HFFc6 (cell line): ENCODE data around the gene ZNRF3. TPM values are rescaled to one million over a fixed set of nuclear protein-coding genes. Genes with fewer than 3 reads are reported as not detected.

Experiments
- DNase-seq: peaks from one replicate; pipeline ENCODE4 v3.0.0-alpha.2; 2018
- H3K27ac Mint-ChIP-seq: 2 replicates; pipeline ENCODE4 v1.8.0; 2020; ENCODE audit warnings: mild to moderate bottlenecking, mixed read lengths
- H3K27me3 Mint-ChIP-seq: 2 replicates; pipeline ENCODE4 v1.8.0; 2021; ENCODE audit warnings: mild to moderate bottlenecking, moderate library complexity, mixed read lengths; ENCODE audit not compliant: insufficient read depth
- H3K36me3 Mint-ChIP-seq: 2 replicates; pipeline ENCODE4 v1.8.0; 2021; ENCODE audit warnings: low read depth, mixed read lengths
- H3K4me1 Mint-ChIP-seq: 2 replicates; pipeline ENCODE4 v1.8.0; 2020; ENCODE audit warnings: low read depth, mixed read lengths
- H3K4me3 Mint-ChIP-seq: 2 replicates; pipeline ENCODE4 v1.8.0; 2020; ENCODE audit warnings: mild to moderate bottlenecking, moderate library complexity, mixed read lengths
- H3K9me3 Mint-ChIP-seq: 2 replicates; pipeline ENCODE4 v1.8.0; 2020; ENCODE audit warnings: mild to moderate bottlenecking, mixed read lengths
- total RNA-seq, 6 experiments: library from RNA; stranded (reverse); fragmentation: NEBNext Ultra II Directional; extraction: Animal tissue kit (Norgen Biotek cat#: 25700); gene quantifications; 2 replicates in 1 of 6; 3 replicates in 5 of 6; pipeline ENCODE4 v1.2.3, GENCODE V29; 2021
- TF ChIP-seq, protein P1 (sequence below): fragments of 200-600 bp; sonication (generic); IDR thresholded peaks from 2 replicates; pipeline ENCODE4 v1.5.0; 2021; ENCODE audit warnings: antibody characterized with exemption, mild to moderate bottlenecking

The ZNRF3 gene
- total RNA-seq, 6 experiments from 2014 or later: 3.3 to 4.7 (median 3.6) TPM

DNA sequence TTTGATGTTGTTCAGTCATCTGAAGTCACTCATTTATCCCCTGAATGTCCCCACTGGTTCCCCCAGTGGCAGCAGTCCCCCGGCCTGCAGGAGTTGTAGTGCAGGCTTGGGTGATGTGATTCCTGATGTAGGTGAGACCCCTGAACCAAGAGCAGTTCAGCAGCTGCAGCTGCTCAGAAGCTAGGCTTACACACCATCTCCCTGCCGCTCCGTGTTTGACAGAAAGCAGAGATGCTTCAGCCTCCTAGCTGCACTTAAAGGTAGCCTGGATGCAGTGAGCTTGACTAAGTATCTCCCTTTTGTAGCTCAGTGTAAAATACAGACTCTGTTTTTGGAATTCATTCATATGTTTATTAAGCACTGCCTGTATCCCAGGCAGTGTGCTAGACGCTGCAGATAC is 130.9 kb downstream of the ZNRF3 start:
- Mint-ChIP-seq H3K4me1 (no peaks in the 10 kb centered on the region), H3K36me3 (no peaks in the 10 kb centered on the region)

DNA sequence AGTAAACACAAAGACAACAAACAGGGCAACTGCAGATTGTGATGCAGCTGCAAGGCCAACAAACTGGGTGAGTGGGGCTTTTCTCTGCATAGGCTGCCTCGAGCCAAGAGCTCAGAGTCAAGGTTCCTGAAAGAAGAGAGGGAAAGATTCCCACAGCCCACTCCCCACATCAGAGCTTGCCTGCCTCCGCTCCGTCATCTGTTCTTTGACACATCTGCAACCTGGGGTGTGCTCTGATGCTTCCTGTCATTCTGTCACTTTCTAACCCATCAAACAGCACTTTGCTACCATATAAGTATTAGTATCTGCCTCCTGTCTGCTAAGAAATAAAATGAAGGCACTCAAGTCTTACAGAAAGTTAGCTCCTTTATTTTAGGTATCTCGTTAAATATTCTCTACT is 131.4 kb downstream of the ZNRF3 start:
- DNase-seq: no peak
- no peaks in the 10 kb centered on the region for H3K9me3 Mint-ChIP-seq
- H3K4me3 Mint-ChIP-seq: no peak overlapping the region
- no peaks in the 10 kb centered on the region for H3K4me1 Mint-ChIP-seq
- no peaks in the 10 kb centered on the region for H3K36me3 Mint-ChIP-seq
- no peaks in the 10 kb centered on the region for H3K27me3 Mint-ChIP-seq
- no peak overlapping the region for H3K27ac Mint-ChIP-seq
- TF ChIP-seq, protein P1, sequence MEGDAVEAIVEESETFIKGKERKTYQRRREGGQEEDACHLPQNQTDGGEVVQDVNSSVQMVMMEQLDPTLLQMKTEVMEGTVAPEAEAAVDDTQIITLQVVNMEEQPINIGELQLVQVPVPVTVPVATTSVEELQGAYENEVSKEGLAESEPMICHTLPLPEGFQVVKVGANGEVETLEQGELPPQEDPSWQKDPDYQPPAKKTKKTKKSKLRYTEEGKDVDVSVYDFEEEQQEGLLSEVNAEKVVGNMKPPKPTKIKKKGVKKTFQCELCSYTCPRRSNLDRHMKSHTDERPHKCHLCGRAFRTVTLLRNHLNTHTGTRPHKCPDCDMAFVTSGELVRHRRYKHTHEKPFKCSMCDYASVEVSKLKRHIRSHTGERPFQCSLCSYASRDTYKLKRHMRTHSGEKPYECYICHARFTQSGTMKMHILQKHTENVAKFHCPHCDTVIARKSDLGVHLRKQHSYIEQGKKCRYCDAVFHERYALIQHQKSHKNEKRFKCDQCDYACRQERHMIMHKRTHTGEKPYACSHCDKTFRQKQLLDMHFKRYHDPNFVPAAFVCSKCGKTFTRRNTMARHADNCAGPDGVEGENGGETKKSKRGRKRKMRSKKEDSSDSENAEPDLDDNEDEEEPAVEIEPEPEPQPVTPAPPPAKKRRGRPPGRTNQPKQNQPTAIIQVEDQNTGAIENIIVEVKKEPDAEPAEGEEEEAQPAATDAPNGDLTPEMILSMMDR: no peak

More for the DNA sequence above, 130.9 kb downstream of the ZNRF3 start:
- Mint-ChIP-seq H3K9me3 (no peaks in the 10 kb centered on the region), H3K4me3 (no peak overlapping the region), H3K27ac (no peak overlapping the region), H3K27me3 (no peaks in the 10 kb centered on the region)
- TF ChIP-seq, protein P1: no peak
- DNase-seq: no peak

DNA sequence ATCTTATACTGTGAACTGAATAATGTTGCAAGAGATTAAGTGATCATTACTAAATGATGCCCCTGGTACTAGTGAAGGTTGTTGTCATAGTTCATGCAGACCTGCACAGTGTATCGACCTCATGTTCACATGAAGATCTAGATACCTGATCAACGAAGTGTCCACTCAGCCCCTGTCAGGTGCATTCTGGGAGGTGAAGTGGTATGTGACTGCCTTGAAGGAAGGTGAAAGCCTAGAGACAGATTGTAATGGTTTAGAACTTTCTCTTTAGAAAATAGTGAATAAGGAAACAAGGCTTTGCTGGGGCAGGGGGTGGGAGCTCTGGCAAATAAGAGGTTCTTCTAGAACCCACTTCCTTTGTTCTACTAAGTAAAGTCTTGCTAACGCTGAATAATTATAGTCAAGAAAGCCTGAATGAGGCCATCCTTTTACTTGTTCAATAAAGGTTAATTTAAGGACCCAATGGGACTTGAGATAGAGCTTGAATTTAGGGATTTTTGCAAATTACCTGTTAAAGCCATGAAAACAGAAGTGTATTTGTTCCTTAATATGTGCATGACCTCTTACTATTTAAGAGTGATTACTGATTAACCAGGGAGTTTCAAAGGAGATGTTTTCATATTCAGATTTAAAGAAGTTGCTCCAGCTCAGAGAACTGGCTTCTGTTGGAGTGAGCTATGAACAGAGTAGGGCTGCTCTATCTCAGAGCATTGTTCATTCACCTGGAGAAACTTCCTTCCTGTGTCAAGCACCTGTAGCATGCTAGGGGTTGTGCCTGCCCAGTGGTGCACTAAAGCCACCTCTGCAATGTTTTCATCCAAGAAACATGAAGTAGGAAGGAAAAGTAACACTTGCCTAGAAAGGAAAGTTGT is 132.9 kb downstream of the ZNRF3 start:
- Mint-ChIP-seq H3K36me3 (no peaks in the 10 kb centered on the region), H3K27ac (no peak overlapping the region)

DNA sequence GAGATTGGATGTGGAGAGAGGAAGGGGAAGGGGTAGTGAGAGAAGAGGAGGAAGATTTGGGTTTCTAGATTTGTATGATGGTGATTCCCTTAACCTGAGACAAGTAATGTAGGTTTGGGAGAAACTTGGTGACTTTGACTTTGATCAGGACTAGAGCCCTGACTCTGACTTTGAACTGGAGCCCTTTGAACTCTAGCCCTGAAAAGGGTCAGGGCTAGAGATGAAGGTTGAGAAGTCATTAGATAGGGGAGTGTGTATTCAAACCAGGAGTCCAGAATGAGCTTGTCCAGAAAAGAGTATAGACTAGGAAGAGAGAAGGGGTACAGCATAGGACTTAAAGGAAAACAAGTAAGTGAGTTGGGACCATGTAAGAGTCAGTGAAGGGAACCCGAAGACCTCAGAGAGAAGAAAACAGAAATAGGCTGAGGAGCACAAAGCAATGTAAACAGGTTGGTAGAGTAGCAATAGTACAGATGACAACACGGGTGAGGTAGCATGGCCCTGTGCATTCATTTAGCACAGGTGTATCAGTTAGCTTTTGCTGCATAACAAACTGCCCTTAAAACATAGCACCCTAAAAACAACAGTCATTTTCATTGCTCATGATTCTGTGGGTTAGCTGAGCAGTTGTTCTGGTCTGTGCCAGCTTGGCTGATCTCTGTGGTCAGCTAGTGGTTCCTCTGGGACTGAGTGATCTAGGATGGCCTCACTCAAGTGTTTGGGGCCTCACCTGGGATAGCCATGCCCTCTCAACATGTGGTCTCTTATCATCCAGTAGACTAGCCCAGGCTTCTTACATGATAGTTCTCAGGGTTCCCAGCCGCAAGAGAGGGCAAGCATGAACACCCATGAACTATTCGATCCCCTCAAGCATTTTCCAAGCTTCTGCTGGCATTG is 135.2 kb downstream of the ZNRF3 start:
- Mint-ChIP-seq H3K9me3 (no peaks in the 10 kb centered on the region), H3K4me1 (no peaks in the 10 kb centered on the region), H3K36me3 (no peaks in the 10 kb centered on the region), H3K4me3 (no peak overlapping the region), H3K27ac (no peak overlapping the region), H3K27me3 (no peaks in the 10 kb centered on the region)
- TF ChIP-seq, protein P1: no peak
- no peak for DNase-seq

More for the DNA sequence above, 132.9 kb downstream of the ZNRF3 start:
- Mint-ChIP-seq H3K4me3 (no peak overlapping the region), H3K4me1 (no peaks in the 10 kb centered on the region), H3K27me3 (no peaks in the 10 kb centered on the region), H3K9me3 (no peaks in the 10 kb centered on the region)
- no peak for DNase-seq
- TF ChIP-seq, protein P1: no peak

DNA sequence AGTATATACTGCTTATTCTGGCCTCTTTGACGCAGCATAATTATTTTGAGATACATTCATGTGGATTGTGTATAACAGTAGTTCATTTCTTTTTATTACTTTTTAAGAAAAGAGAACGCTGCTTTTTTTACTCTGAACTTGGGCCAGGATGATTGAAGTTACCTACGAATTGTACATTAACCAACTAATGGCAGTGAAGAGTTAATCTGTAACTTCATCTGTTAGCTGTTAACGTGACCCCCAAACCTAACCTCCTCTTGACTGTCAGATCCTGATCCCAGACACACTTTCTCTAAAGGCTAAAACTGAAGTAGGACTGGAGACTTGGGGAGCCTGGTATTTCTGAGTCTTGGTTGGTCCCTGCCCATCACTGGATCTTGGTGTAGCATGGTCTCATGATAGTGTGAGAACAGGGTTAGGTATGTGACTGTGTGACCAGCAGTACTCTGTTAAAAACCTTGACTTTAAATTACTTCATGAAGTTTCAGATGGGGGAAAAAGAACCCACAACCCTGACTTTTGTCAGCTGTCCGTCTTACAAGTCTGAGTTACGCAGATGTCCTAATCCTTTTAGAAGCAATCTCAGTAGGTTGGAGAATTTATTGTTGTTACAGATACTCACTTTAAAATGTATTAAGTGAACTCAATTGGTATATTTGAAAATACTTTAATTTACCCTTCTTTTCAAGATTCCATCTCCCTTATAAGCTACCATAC is 138.9 kb downstream of the ZNRF3 start:
- TF ChIP-seq, protein P1: no peak
- no peaks in the 10 kb centered on the region; the same call in 1 of the 2 replicates for H3K27me3 Mint-ChIP-seq
- H3K27ac Mint-ChIP-seq: no peak overlapping the region
- no peak overlapping the region for H3K4me3 Mint-ChIP-seq
- H3K9me3 Mint-ChIP-seq: no peaks in the 10 kb centered on the region
- no peak for DNase-seq
- H3K4me1 Mint-ChIP-seq: no peaks in the 10 kb centered on the region
- H3K36me3 Mint-ChIP-seq: no peaks in the 10 kb centered on the region
